NCI-H1092 treated with DMSO at 0.1 percent for 48 hours (cell line): Measurements from ENCODE around the gene KRTAP4-12.
"Not testable (repeated sequence)": the region's sequence is repeated elsewhere in the genome, so short reads cannot be mapped to it uniquely, and the experiment has no call there.

Experiments used
- DNase-seq: peaks from one replicate; lab custom pipeline; 2025; lab: John Stamatoyannopoulos, UW

KRTAP4-12 gene

DNA sequence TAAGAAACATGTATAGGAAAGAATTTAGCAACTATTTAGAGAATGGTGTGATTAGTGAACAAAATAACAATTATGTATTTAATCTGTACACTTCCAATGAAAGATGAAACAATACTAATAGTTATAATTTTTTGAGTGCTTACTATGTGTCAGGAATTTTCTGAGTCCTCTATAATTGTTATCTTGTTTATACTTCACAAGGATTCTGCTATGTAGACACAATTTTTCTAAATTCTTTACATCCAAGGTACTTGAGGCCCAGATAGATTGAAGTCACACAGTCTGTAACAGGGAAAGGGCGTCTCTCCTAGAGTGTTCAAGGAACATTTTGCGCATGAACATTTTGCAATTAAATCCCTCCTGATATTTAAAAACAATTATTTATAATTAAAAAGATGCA, 1.1 kb upstream of the KRTAP4-12 start:
- no peak for DNase-seq

DNA sequence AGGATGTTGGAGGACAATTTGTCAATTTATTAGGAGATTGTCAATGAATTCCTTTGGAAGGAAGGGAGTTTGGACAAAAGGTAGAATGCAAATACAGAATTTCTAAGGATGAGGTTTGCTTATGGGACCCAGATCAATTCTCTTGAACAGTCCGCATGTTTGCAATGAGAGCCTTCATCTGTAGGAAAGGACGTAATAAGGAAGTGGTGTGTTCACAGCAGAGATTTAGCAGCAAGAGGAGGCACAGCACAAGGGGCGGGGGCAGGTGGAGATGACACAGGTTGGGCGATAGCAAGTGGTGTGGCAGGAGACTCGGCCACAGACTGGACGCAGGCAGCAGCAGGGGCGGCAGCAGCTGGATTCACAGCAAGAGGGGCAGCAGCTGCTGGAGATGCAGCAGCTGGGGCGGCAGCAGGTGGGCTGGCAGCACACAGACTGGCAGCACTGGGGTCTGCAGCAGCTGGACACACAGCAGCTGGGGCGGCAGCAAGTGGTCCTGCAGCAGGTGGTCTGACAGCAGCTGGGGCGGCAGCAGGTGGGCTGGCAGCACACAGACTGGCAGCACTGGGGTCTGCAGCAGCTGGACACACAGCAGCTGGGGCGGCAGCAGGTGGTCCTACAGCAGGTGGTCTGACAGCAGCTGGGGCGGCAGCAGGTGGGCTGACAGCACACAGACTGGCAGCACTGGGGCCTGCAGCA, 541 bp downstream of the KRTAP4-12 start:
- not testable (repeated sequence) for DNase-seq

DNA sequence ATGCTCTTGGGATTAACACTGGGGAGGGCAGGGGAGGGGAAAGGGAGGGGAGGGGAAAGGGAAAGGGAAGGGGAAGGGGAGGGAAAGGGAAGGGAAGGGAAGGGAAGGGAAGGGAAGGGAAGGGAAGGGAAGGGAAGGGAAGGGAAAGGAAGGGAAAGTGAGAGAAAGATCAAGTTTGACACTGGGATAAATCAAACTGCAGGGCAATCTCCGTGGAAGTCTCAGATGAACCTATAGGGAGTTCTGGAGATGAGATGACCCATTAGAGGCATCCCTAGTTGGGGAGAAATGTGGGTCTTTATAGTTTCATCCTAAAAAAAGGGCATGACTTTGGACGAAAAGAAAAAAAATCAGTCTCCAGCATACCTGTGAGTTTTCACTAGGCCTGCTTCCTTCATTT, 2.2 kb downstream of the KRTAP4-12 start:
- DNase-seq: no peak

DNA sequence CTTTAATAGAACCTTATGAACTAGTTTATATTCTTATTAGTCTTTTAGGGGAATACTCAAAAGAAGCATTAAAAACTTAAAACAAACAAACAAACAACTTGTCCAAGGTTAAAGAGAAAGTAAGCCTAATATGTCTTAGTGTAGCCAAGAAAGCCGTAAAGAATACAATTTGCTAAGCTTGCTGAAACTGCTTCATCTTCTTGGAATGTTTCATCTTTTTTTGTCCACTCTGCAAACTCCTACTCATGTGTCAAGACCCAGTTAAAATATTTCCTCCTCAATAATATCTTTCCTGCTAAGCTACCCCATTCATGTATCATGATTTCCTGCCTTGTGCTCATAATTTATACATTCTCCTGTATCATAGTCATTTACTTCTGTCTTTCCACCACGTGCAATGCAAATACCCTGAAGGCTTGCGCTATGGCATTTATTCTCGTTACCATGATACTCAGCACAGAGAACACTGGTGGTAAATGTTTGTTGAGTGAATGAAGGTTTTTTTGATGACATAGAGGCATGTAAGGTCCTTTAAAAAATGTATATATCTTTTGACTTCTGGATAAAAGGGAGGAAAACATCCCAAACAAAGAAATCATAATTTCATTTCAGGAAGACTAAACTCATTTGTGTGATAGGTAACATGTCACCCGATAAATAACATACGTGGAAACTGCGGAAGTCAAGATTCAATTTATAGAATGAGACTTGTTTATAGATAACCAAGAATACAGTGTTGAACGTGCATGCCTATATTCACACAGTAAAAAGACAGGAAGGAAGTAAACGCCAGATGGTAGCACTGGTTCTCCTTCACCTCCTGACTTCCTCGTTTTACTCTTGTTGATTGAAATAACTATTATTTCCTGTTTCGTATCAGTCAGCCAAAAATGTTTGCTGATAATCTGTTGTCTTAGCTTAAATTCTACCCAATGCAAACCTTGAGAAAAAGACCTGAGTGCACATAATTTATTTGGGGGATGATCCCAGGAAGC, 4.0 kb downstream of the KRTAP4-12 start:
- DNase-seq: not testable (repeated sequence)

DNA sequence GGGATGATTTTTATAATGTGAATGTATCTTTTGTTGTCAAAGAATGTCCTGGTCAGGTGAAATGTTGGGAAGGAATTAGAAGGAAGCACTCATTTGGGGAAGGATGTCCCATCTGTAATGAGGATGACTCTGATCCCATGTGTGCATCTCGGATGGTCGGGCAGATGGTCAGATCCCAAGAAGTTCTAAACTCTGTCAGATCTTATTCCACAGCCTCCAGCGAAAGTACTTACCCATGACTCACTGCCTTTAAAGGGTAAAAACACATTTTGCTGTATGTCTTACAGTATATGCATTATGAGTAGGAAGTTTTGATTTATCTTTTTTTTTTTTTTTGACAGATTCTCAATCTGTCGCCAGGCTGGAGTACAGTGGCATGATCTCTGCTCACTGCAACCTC, 5.3 kb downstream of the KRTAP4-12 start:
- DNase-seq: no peak

DNA sequence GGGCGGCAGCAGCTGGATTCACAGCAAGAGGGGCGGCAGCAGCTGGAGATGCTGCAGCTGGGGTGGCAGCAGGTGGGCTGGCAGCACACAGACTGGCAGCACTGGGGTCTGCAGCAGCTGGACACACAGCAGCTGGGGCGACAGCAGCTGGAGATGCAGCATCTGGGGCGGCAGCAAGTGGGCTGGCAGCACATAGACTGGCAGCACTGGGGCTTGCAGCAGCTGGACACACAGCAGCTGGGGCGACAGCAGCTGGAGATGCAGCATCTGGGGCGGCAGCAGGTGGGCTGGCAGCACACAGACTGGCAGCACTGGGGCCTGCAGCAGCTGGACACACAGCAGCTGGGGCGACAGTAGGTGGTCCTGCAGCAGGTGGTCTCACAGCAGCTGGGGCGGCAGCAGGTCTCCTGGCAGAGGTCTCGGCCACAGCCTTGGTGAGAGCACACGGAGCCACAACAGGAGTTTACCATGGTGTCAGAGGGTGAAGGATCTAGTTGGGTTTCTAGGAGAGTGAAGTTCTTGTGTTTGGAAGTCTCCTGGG, 6.1 kb downstream of the KRTAP4-12 start, which contains the start of gene KRTAP4-11:
KRTAP4-11 (minus strand) TSS at position 528 of the 541 bp plus-strand sequence; CDS start at position 470, 58 bp downstream.
- not testable (repeated sequence) for DNase-seq

DNA sequence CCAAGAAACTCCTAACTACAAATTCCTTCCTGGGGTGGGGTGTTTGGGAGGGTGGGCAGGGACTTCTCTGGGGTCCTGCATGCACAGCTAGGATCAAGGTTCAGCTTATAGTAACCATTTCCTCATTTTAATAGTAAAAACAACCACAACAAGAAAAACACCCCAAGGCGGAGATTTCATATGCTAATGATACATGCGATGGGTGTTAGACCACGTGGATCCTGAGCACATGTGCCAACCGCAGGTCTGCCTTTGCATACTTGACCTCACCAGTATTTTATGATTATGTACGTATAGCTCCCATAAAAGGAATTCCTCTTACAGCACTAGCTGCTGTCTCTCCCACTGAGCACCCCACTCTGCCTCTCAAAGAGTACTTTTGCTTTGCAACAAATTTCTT, 7.7 kb downstream of the KRTAP4-12 start:
- DNase-seq: no peak

DNA sequence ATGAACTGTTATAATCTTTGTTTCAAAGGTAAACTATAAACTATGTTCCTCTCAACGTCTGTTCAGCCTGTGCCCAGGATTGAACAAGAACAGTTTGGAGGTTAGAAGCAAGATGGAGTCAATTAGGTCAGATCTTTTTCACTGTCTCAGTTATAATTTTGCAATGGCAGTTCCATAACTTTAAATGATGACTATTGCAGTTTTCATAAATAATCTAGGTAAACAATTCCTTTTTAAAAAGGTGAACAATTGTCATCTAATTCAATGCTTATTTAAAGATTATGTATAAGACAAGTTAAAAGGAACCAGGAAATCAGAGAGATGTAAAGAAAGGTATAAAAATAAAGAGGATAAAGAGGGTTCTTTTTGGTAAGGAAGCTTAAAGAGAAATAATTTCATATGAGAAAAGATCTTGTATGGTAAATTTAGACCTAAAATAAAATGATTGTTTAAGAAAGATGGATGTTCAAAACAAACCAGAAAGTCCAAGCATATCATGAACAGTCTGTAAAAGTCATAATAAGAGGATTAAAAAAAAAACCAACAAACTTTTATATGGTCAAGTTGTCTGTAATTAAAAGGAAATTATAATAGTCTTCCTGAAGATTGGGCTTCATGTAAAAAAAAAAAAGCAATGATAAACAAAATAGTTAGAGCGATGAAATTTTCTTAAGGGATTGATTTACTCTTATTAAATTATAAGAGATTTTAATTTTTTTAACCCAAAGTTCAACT, 12.7 kb downstream of the KRTAP4-12 start:
- DNase-seq: no peak

DNA sequence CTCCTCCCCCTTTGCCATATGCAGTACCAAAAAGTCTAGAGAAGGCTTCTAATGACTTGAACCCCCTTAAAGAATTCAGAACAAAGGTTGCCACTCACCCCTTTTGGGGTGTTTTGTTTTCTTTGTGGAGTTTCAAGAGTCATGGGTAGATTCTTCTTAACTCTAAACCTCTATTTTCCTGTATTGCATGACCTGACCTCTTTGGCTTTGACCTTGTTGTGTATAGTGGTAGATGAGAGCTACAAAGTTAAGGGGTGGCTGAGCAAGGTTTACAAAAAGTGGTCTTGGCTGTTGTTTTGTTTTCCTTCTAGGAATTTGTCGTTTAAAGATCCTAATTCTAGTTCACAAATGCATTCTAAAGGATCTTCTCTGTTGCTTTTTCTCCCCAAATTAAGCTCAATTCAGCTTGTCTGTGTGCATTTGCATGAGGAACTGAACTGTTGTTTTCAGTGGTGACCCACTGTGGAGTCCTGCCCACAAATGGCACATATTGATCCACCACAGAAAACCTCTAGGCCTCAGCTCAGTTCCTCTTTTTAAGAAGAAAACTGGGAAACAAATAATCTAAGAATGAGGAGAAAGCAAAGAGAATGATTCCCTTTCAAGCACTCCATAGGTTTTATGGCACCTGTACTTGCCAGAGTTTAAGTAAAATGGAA, 15.1 kb downstream of the KRTAP4-12 start:
- DNase-seq: not testable (repeated sequence)

DNA sequence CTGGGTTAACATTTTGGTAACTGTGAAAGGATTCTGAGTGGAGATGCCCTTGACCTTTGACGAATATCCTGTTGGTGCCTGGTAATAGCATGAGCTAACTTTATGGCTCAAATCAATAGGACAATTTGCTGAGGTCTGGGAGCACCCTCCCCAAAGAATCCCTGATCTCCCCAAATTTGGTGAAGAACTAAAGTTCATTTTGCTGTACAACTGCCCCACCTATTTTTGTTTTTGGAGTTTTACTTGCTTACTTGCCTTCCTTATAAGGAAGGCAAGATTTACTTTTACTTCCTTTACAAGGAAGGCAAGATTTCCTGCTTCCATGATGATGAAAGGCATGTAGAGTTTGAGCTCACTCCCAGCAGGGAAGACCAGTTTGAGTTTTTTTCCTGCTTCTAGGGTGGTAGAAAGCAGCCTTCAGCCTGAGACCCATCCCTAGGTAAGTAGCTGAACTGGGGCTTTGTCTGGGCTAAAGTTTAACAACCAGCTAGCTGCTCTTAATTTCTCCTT, 16.0 kb downstream of the KRTAP4-12 start:
- DNase-seq: no peak

DNA sequence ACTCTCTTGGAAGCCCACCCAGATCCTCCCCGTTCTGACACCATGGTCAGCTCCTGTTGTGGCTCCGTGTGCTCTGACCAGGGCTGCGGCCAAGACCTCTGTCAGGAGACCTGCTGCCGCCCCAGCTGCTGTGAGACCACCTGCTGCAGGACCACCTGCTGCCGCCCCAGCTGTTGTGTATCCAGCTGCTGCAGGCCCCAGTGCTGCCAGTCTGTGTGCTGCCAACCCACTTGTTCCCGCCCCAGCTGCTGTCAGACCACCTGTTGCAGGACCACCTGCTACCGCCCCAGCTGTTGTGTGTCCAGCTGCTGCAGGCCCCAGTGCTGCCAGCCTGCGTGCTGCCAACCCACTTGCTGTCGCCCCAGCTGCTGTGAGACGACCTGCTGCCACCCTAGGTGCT, 18.6 kb downstream of the KRTAP4-12 start, which contains the start of gene KRTAP4-9:
KRTAP4-9 (plus strand) TSS at position 43 of the 400 bp plus-strand sequence; CDS start at position 43, 0 bp downstream.
- DNase-seq: not testable (repeated sequence)

DNA sequence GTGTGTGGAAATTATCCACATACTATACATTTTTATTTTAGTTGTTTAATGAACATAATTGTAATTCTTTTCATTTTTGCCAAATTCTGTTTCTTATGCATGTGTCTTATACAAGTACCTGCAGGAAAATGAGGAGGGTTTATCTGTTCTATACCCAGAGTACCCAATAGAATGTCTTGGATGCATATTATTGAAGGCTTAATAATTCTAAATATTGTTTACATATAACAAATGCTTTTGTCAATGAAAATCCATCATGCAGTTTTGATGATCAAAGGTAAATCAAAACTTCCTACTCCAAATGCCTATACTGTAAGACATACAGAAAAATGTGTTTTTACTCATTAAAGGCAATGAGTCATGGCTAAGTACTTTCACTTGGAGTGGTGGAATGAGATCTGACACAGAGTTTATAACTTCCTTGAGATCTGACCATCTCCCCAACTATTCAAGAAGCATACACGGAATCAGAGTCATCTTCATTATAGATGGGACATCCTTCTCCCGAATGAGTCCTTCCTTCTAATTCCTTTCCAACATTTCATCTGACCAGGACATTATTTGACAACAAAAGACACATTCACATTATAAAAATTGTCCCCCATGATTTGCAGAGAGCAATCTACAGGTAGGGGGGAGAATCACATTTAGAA, 19.5 kb downstream of the KRTAP4-12 start:
- not testable (repeated sequence) for DNase-seq

DNA sequence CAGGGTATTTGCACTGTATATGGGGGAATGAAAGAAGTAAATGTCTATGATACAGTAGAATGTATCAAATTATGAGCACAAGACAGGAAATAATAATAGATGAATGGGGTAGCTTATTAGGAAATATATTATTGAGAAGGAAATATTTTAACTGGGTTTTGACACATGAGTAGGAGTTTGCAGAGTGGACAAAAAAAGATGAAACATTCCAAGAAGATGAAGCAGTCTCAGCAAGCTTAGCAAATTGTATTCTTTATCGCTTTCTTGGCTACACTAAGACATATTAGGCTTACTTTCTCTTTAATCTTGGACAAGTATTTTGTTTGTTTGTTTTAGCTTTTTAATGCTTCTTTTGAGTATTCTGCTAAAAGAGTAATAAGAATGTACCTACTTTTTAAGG, 20.1 kb downstream of the KRTAP4-12 start:
- no peak for DNase-seq

DNA sequence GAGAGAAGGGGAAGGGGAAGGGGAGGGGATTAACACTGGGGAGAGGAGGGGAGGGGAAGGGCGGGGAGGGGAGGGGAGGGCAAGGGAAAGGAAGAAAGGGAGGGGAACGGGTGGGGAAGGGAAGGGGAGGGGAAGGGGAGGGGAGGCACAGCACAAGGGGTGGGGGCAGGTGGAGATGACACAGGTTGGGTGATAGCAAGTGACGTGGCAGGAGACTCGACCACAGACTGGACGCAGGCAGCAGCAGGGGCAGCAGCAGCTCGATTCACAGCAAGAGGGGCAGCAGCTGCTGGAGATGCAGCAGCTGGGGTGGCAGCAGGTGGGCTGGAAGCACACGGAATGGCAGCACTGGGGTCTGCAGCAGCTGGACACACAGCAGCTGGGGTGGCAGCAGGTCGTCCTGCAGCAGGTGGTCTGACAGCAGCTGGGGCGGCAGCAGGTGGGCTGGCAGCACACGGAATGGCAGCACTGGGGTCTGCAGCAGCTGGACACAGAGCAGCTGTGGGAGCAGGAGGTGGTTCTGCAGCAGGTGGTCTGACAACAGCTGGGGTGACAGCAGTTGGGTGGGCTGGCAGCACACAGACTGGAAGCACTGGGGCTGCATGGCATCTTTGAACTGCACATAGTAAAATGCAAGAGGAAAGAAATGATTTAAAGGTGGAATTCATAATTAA, 22.3 kb downstream of the KRTAP4-12 start, which contains the start of gene KRTAP4-16:
KRTAP4-16 (minus strand) TSS at position 624 of the 674 bp plus-strand sequence; CDS start at position 624, 0 bp downstream.
- no peak for DNase-seq

DNA sequence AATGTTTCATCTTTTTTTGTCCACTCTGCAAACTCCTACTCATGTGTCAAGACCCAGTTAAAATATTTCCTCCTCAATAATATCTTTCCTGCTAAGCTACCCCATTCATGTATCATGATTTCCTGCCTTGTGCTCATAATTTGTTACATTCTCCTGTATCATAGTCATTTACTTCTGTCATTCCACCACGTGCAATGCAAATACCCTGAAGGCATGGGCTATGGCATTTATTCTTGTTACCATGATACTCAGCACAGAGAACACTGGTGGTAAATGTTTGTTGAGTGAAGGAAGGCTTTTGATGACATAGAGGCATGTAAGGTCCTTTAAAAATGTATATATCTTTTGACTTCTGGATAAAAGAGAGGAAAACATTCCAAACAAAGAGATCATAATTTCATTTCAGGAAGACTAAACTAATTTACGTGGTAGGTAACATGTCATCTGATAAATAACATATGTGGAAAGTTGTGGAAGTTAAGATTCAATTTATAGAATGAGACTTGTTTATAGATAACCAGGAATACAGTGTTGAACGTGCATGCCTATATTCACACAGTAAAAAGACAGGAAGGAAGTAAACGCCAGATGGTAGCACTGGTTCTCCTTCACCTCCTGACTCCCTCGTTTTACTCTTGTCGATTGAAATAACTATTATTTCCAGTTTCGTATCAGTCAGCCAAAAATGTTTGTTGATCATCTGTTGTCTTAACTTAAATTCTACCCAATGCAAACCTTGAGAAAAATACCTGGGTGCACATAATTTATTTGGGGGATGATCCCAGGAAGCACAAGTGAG, 24.1 kb downstream of the KRTAP4-12 start:
- not testable (repeated sequence) for DNase-seq

DNA sequence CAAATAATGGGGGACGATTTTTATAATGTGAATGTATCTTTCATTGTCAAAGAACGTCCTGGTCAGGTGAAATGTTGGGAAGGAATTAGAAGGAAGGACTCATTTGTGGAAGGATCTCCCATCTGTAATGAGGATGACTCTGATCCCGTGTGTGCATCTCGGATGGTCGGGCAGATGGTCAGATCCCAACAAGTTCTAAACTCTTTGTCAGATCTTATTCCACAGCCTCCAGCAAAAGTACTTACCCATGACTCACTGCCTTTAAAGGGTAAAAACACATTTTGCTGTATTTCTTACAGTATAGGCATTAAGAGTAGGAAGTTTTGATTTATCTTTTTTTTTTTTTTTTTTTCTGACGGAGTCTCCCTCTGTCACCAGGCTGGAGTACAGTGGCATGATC, 25.5 kb downstream of the KRTAP4-12 start:
- DNase-seq: no peak

DNA sequence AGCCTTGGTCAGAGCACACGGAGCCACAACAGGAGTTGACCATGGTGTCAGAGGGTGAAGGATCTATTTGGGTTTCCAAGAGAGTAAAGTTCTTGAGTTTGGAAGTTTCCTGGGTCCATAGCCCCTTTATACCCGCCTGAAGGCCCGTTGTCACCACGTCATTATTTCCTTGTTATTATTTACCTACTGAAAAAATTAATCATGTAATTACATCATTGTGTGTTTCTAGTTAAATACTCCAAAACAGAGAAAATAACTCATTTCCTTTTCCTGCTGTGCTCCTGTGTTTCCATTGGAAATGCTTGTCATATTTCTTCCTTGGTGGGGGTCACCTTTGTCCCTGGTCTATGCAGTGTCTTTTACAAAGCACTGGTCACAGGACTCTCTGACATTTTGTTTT, 25.9 kb downstream of the KRTAP4-12 start, which contains the start of gene KRTAP4-8:
KRTAP4-8 (minus strand) TSS at position 101 of the 400 bp plus-strand sequence; CDS start at position 43, 58 bp downstream.
- DNase-seq: no peak

DNA sequence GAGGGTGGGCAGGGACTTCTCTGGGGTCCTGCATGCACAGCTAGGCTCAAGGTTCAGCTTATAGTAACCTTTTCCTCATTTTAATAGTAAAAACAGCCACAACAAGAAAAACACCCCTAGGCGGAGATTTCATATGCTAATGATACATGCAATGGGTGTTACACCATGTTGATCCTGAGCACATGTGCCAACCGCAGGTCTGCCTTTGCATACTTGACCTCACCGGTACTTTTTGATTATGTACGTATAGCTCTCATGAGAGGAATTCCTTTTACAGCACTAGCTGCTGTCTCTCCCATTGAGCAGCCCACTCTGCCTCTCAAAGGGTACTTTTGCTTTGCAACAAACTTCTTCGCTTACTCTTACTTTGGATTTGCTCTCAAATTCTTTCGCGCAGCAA, 27.9 kb downstream of the KRTAP4-12 start:
- DNase-seq: no peak
